Esophagus muscularis mucosa (tissue), 4 donors: ENCODE results near the gene ATIC. TPM values are rescaled to one million over a fixed set of nuclear protein-coding genes. Genes with fewer than 3 reads are reported as not detected.
A peak's percentile ranks its signal among the peaks of the same experiment; 100 is the strongest.

Source experiments
- DNase-seq: peaks from one replicate; pipeline ENCODE4 v3.0.0-alpha.2; 2017; ENCODE audit errors: extremely low spot score
- H3K27ac ChIP-seq, 4 donors: fragments of 200-600 bp; sonication (generic); replicated peaks in 1 of 4; 1 replicate in 3 of 4; 2 replicates in 1 of 4; pipeline ENCODE4 v1.5.1; 2016 to 2019; ENCODE audit warnings: mild to moderate bottlenecking in 1 of 4
- H3K27me3 ChIP-seq, 4 donors: fragments of 200-600 bp; sonication (generic); one replicate each; pipeline versions ENCODE4 v1.5.1 to v1.6.0; 2016 to 2019
- H3K36me3 ChIP-seq, 4 donors: fragments of 200-600 bp; sonication (generic); one replicate each; pipeline ENCODE4 v1.5.1; 2016 to 2019
- H3K4me1 ChIP-seq, 4 donors: fragments of 200-600 bp; sonication (generic); one replicate each; pipeline ENCODE4 v1.5.1; 2016 to 2019
- H3K4me3 ChIP-seq, 4 donors: fragments of 200-600 bp; sonication (generic); 1 replicate in 2 of 4; 2 replicates in 2 of 4; pipeline ENCODE4 v1.5.1; 2016 to 2019; ENCODE audit warnings: mild to moderate bottlenecking in 4 of 4, moderate library complexity in 1 of 4
- H3K9me3 ChIP-seq, 4 donors: fragments of 200-600 bp; sonication (generic); 1 replicate in 3 of 4; 2 replicates in 1 of 4; pipeline ENCODE4 v1.5.1; 2016 to 2019
- CTCF ChIP-seq, 3 experiments: fragments of 200-600 bp in 2 of 3; fragments of 450-650 bp in 1 of 3; sonication (generic) in 2 of 3; IDR thresholded peaks; one replicate each; pipeline ENCODE4 v1.5.1; 2017 to 2019; ENCODE audit warnings: antibody characterized with exemption in 3 of 3, mild to moderate bottlenecking in 2 of 3, moderate library complexity in 1 of 3
- EP300 ChIP-seq: sonication (generic); formaldehyde crosslinking; IDR thresholded peaks from one replicate; pipeline ENCODE4 v1.6.1; 2017; ENCODE audit warnings: antibody characterized with exemption
- POLR2A ChIP-seq: fragments of 450-650 bp; IDR thresholded peaks from one replicate; pipeline ENCODE4 v1.6.1; 2017; ENCODE audit warnings: antibody characterized with exemption, moderate library complexity, mild to moderate bottlenecking, low read depth
- POLR2AphosphoS5 ChIP-seq, 2 donors: sonication (generic); formaldehyde crosslinking; IDR thresholded peaks; one replicate each; pipeline ENCODE4 v1.6.1; 2017; ENCODE audit warnings: antibody characterized with exemption in 2 of 2
- WGBS: methylation state at CpG from one replicate; pipeline ENCODE4 v1.1.5; 2018; 5-methylcytosine and 5-hydroxymethylcytosine counted together
- intact Hi-C: fragments of 100-400 bp; cut with DNase I; formaldehyde crosslinking; loops from one replicate; pipeline ENCODE4 v1.15.1; 2023
- total RNA-seq, 4 donors: library from RNA; depleted of rRNA; stranded (reverse); fragments of >200 nt; gene quantifications; one replicate each; pipeline versions ENCODE4 v1.1.0 to v1.2.1, GENCODE V29; 2016

Gene ATIC
- total RNA-seq: 10 to 100 TPM; 29.1 to 50.8 (median 34.4) TPM

- intact Hi-C loops: no loop called here
- TF ChIP-seq EP300 (no peak), CTCF (IDR thresholded peaks at IDR 0.05) (peak; percentile 14 to 32 (median 24)), POLR2A (no peak), POLR2AphosphoS5 (IDR thresholded peaks at IDR 0.05) (peak; percentile 79 to 85)
- DNase-seq: peak; percentile 99
- H3K36me3 ChIP-seq: peaks cover 0 to 7% (median 0%) of the 10 kb centered on the region in 4 donors
- H3K4me3 ChIP-seq: peak within 1 kb of the TSS; percentile 65 to 82 (median 72)
- no peaks in the 10 kb centered on the region for H3K9me3 ChIP-seq
- peak within 1 kb of the TSS; percentile 76 to 88 (median 86) for H3K27ac ChIP-seq
- no peaks in the 10 kb centered on the region for H3K27me3 ChIP-seq
- 3% methylated on average over 28 of the region's 64 CpGs for WGBS
- peaks cover 7 to 26% (median 21%) of the 10 kb centered on the region in 4 donors for H3K4me1 ChIP-seq
These were observed at the start of gene ATIC for GRCh38 chr2:215311625-215312396. TSS of gene ATIC (plus strand) at chr2:215312059. CDS start at chr2:215312143, 84 bp downstream.

GRCh38 chr2:215262303-215262702 is 49.6 kb upstream of the ATIC start:
- 88% methylated on average over 1 of the region's 1 CpG for WGBS
- Histone ChIP-seq H3K27ac (no peak overlapping the region), H3K27me3 (no peaks in the 10 kb centered on the region), H3K4me3 (no peak overlapping the region), H3K4me1 (no peaks in the 10 kb centered on the region), H3K9me3 (no peaks in the 10 kb centered on the region), H3K36me3 (no peaks in the 10 kb centered on the region)
- no peak for TF ChIP-seq POLR2AphosphoS5 (IDR thresholded peaks at IDR 0.05)
- no peak for TF ChIP-seq CTCF (IDR thresholded peaks at IDR 0.05)
- no peak for TF ChIP-seq POLR2A
- TF ChIP-seq EP300: no peak
- intact Hi-C loops: no loop called here
- no peak for DNase-seq

- DNase-seq: no peak
- H3K27me3 ChIP-seq: no peaks in the 10 kb centered on the region
- no peak overlapping the region for H3K27ac ChIP-seq
- H3K36me3 ChIP-seq: no peaks in the 10 kb centered on the region
- no peak overlapping the region for H3K4me3 ChIP-seq
- WGBS: 69% methylated on average over 4 of the region's 4 CpGs
- no peaks in the 10 kb centered on the region for H3K4me1 ChIP-seq
- TF ChIP-seq EP300: no peak
- intact Hi-C loops: no loop called here
- no peaks in the 10 kb centered on the region for H3K9me3 ChIP-seq
These were observed 49.0 kb upstream of the ATIC start for GRCh38 chr2:215262741-215263362.

- H3K9me3 ChIP-seq: no peaks in the 10 kb centered on the region
- no peak for TF ChIP-seq POLR2A
- TF ChIP-seq CTCF (IDR thresholded peaks at IDR 0.05): no peak
- no peak for TF ChIP-seq EP300
- TF ChIP-seq POLR2AphosphoS5 (IDR thresholded peaks at IDR 0.05): no peak
- H3K4me1 ChIP-seq: peaks cover 0 to 1% (median 0%) of the 10 kb centered on the region in 4 donors
- no peak overlapping the region for H3K4me3 ChIP-seq
- WGBS: 98% methylated on average over 4 of the region's 4 CpGs
- no peak for DNase-seq
- no peaks in the 10 kb centered on the region for H3K36me3 ChIP-seq
- no peak overlapping the region for H3K27ac ChIP-seq
- intact Hi-C loops: no loop called here
- H3K27me3 ChIP-seq: no peaks in the 10 kb centered on the region
These were observed 47.5 kb upstream of the ATIC start for GRCh38 chr2:215264374-215264773.

GRCh38 chr2:215269397-215270117 is 42.3 kb upstream of the ATIC start:
- 22% methylated on average over 12 of the region's 12 CpGs for WGBS
- intact Hi-C loops: no loop called here
- H3K27ac ChIP-seq: no peak overlapping the region
- H3K36me3 ChIP-seq: no peaks in the 10 kb centered on the region
- no peak overlapping the region for H3K4me3 ChIP-seq
- H3K4me1 ChIP-seq: peaks cover 0 to 4% (median 0%) of the 10 kb centered on the region in 4 donors
- H3K27me3 ChIP-seq: no peaks in the 10 kb centered on the region
- no peak for DNase-seq
- TF ChIP-seq POLR2A: no peak
- peak; percentile 53 to 84 (median 66) for TF ChIP-seq CTCF (IDR thresholded peaks at IDR 0.05)
- no peak for TF ChIP-seq EP300
- H3K9me3 ChIP-seq: no peaks in the 10 kb centered on the region
